Glutamatergic neuron (in vitro differentiated cells): Measurements from ENCODE around the gene TUBB4A. TPM values are rescaled to one million over a fixed set of nuclear protein-coding genes. Genes with fewer than 3 reads are reported as not detected.

ENCODE experiments used
- DNase-seq: peaks from one replicate; pipeline ENCODE4 v3.0.0; 2022
- H3K27ac Mint-ChIP-seq: one replicate; pipeline ENCODE4 v1.8.0; 2020; ENCODE audit warnings: mild to moderate bottlenecking, mixed read lengths, inconsistent platforms; ENCODE audit not compliant: unreplicated experiment
- H3K27me3 Mint-ChIP-seq: one replicate; pipeline ENCODE4 v1.8.0; 2020; ENCODE audit warnings: mild to moderate bottlenecking, moderate library complexity, mixed read lengths, inconsistent platforms; ENCODE audit not compliant: unreplicated experiment
- H3K36me3 Mint-ChIP-seq: one replicate; pipeline ENCODE4 v1.8.0; 2020; ENCODE audit warnings: mild to moderate bottlenecking, mixed read lengths, inconsistent platforms; ENCODE audit not compliant: unreplicated experiment
- H3K4me1 Mint-ChIP-seq: one replicate; pipeline ENCODE4 v1.8.0; 2020; ENCODE audit warnings: mild to moderate bottlenecking, low read depth, mixed read lengths, inconsistent platforms; ENCODE audit not compliant: unreplicated experiment
- H3K4me3 Mint-ChIP-seq: one replicate; pipeline ENCODE4 v1.8.0; 2020; ENCODE audit warnings: mild to moderate bottlenecking, mixed read lengths, inconsistent platforms; ENCODE audit not compliant: unreplicated experiment
- H3K9me3 Mint-ChIP-seq: one replicate; pipeline ENCODE4 v1.8.0; 2020; ENCODE audit warnings: mild to moderate bottlenecking, moderate library complexity, mixed read lengths, inconsistent platforms; ENCODE audit not compliant: unreplicated experiment
- total RNA-seq: library from RNA; stranded (reverse); fragmentation: NEBNext Ultra II Directional; extraction: Animal tissue kit (Norgen Biotek cat#: 25700); gene quantifications from one replicate; pipeline ENCODE4 v1.2.1, GENCODE V29; 2021; ENCODE audit not compliant: unreplicated experiment
- TF ChIP-seq, protein P1 (sequence below): fragments of 200-600 bp; sonication (generic); IDR thresholded peaks from one replicate; pipeline ENCODE4 v1.5.0; 2021; ENCODE audit not compliant: partially characterized antibody, unreplicated experiment

TUBB4A gene
- total RNA-seq, 1 donor from 2014 or later: 225 TPM

DNA sequence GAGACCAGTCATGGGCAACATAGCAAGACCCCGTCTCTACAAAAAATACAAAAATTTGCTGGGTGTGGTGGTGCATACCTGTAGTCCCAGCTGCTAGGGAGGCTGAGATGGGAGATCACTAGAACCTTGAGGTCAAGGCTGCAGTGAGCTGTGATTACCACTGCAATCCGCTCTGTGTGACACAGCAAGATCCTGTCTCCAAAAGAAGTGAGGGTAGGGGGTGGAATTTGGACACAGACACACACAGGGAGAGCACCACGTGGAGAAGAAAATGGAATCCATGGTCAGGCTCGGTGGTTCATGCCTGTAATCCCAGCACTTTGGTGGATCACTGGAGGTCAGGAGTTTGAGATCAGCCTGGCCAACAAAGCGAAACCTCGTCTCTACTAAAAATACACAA is 37.4 kb upstream of the TUBB4A start:
- Mint-ChIP-seq H3K27ac (no peak overlapping the region), H3K27me3 (no peaks in the 10 kb centered on the region), H3K36me3 (no peaks in the 10 kb centered on the region), H3K9me3 (peaks cover 4% of the 10 kb centered on the region), H3K4me3 (no peak overlapping the region), H3K4me1 (no peaks in the 10 kb centered on the region)
- DNase-seq: no peak
- TF ChIP-seq, protein P1, sequence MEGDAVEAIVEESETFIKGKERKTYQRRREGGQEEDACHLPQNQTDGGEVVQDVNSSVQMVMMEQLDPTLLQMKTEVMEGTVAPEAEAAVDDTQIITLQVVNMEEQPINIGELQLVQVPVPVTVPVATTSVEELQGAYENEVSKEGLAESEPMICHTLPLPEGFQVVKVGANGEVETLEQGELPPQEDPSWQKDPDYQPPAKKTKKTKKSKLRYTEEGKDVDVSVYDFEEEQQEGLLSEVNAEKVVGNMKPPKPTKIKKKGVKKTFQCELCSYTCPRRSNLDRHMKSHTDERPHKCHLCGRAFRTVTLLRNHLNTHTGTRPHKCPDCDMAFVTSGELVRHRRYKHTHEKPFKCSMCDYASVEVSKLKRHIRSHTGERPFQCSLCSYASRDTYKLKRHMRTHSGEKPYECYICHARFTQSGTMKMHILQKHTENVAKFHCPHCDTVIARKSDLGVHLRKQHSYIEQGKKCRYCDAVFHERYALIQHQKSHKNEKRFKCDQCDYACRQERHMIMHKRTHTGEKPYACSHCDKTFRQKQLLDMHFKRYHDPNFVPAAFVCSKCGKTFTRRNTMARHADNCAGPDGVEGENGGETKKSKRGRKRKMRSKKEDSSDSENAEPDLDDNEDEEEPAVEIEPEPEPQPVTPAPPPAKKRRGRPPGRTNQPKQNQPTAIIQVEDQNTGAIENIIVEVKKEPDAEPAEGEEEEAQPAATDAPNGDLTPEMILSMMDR: no peak

DNA sequence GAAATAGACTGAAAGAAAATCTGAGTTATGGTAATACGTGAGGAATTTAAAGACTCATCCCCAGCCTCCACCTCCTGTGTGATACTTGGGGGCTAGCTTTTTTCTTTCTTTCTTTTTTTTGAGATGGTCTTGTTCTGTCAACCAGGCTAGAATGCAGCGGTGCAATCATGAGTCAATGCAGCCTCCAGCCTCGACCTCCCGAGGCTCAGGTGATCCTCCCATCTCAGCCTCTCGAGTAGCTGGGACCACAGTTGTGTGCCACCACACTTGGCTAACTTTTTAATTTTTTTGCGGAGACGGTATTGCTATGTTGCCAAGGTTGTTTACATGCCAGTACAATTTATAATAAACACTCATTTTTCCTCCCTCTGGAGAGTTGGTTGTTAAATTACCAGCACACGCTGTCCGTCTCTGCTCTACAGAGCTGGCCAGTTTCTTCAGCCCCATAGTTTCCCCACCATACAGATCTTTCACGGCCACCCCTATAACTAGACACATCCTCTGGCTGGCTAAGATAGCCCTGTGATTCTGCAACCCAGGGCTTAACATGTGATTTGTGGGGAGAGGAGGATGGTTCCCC is 33.5 kb upstream of the TUBB4A start:
- peaks cover 8% of the 10 kb centered on the region for H3K9me3 Mint-ChIP-seq
- peaks cover 8% of the 10 kb centered on the region for H3K27me3 Mint-ChIP-seq
- DNase-seq: no peak
- H3K27ac Mint-ChIP-seq: no peak overlapping the region
- TF ChIP-seq, protein P1: no peak
- peaks cover 7% of the 10 kb centered on the region for H3K4me1 Mint-ChIP-seq
- H3K36me3 Mint-ChIP-seq: peaks cover under 1% of the 10 kb centered on the region
- no peak overlapping the region for H3K4me3 Mint-ChIP-seq

DNA sequence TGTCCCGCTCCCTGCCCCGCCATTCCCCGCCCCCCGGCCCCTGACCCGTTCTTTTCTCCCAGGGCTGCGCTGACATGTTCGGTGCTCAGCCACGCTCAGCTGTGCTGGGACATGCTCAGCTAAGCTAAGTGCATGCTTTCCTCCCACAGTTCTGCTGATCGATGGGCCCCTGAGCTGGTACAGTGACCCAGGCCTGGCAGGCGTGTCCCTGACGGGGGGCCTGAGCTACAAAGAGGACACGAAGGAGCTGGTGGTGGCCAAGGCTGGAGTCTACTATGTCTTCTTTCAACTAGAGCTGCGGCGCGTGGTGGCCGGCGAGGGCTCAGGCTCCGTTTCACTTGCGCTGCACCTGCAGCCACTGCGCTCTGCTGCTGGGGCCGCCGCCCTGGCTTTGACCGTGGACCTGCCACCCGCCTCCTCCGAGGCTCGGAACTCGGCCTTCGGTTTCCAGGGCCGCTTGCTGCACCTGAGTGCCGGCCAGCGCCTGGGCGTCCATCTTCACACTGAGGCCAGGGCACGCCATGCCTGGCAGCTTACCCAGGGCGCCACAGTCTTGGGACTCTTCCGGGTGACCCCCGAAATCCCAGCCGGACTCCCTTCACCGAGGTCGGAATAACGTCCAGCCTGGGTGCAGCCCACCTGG is 32.5 kb upstream of the TUBB4A start:
- Mint-ChIP-seq H3K27me3 (peaks cover 18% of the 10 kb centered on the region), H3K9me3 (peaks cover 16% of the 10 kb centered on the region), H3K4me1 (peaks cover 16% of the 10 kb centered on the region), H3K27ac (no peak overlapping the region), H3K36me3 (peaks cover 8% of the 10 kb centered on the region), H3K4me3 (no peak overlapping the region)
- peak; percentile 39 for DNase-seq
- TF ChIP-seq, protein P1: no peak

DNA sequence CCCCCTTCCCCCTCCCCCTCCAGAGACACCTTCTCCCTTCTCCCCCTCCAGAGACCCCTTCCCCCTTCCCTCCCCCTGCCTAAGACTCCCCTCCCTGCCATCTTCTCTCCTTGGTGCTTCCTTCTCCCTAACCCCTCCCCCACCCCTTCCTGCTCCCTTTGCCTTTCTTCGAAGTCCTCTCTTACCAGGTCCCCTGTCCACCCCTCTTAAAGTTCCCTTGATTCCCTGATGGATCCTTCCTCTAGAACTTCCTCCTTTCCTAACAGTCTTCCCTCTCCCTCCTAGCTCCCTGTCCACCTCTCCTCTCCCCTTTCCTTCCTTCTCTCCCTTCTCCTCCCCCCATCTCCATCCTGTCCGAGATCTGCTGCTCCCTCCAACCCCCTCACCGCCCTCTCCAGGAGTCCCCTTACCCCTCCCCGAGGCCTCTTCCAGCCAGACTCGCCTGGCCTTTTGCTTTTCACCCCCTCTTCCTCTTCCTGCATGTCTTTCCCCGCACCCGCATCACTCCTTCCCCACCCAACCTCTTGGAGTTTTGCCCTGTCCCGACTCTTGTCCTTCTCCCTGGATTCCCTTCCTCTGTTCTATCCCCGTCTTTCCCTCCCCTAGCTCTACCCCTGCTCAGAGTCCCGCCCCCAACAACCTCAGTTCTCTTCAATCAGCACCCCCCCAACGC is 31.8 kb upstream of the TUBB4A start:
- no peak overlapping the region for H3K4me3 Mint-ChIP-seq
- TF ChIP-seq, protein P1: no peak

DNA sequence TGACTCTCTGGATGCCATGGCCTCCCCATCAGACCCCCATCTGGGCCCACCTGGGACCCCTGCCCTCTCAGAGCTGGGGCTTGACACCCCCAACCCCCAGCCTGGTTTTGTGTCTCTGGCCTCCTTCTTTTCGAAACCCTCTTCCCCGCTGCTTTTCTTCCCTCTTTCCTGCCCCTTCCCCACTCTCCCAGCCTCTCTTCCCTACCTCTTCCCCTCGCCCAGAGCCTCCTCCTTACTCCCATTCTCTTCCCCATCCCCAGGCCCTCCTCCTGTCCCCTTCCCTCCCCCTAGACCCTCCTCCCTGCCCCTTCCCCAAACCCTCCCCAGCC is 30.9 kb upstream of the TUBB4A start:
- TF ChIP-seq, protein P1: no peak
- no peak overlapping the region for H3K27ac Mint-ChIP-seq
- H3K9me3 Mint-ChIP-seq: peaks cover 19% of the 10 kb centered on the region
- peak overlapping the region; percentile 27 for H3K4me3 Mint-ChIP-seq
- no peak for DNase-seq
- H3K27me3 Mint-ChIP-seq: peaks cover 20% of the 10 kb centered on the region
- peaks cover 19% of the 10 kb centered on the region for H3K4me1 Mint-ChIP-seq
- peaks cover 11% of the 10 kb centered on the region for H3K36me3 Mint-ChIP-seq

More for the DNA sequence above, 31.8 kb upstream of the TUBB4A start:
- Mint-ChIP-seq H3K27ac (no peak overlapping the region), H3K4me1 (peaks cover 19% of the 10 kb centered on the region), H3K9me3 (peaks cover 19% of the 10 kb centered on the region), H3K36me3 (peaks cover 11% of the 10 kb centered on the region), H3K27me3 (peaks cover 20% of the 10 kb centered on the region)
- DNase-seq: no peak
